Measurements from ENCODE around the gene SORCS2. TPM values are rescaled to one million over a fixed set of nuclear protein-coding genes. Genes with fewer than 3 reads are reported as not detected.

Gene SORCS2
- polyA plus RNA-seq, 1 donor from 2014 or later, result 1.0 TPM

DNA sequence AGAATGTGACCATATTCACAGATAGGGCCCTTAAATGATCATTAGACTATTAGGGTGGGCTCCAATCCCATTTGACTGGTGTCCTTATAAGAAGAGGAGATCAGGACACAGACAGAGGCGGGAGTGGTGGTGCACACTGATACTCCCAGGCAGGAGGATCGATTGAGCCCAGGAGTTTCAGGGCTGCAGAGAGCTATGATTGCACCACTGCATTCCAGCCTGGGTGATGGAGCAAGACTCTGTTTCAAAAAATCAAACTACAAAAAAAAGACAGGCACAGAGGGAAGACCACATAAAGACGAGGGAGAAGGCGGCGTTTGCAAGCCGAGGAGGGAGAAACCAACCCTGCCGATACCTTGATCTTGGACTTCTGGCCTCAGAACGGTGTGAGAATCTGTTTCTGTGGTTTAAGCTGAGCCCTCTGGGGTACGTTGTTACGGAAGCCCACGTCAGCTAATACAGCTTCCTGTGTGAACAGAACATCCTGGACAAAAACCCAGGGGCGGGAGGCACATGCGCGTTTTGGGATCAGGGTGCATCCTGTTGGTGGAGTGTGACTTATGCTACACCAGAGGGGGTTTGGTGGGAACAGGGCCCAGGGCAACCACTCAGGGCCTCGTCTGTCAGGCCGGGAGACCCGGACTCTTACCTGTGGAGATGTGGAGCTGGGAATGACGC is 454.2 kb downstream of the SORCS2 start:
- Histone ChIP-seq H4K20me1 (ENCODE audit: insufficient read depth) (no peaks in the 10 kb centered on the region), H2AFZ (ENCODE audit: low read depth, low read length) (no peak overlapping the region), H3K9ac (ENCODE audit: low read length) (no peak overlapping the region), H3K4me2 (ENCODE audit: low read length) (no peak overlapping the region), H3F3A (ENCODE audit: insufficient read depth, low read length, poor library complexity, severe bottlenecking) (no peaks in the 10 kb centered on the region), H3K27ac (ENCODE audit: low read length) (no peak overlapping the region), H3K36me3 (ENCODE audit: insufficient read depth, low read length) (no peaks in the 10 kb centered on the region), H3K9me2 (ENCODE audit: insufficient read depth, low read length) (no peaks in the 10 kb centered on the region), H3K4me3 (ENCODE audit: low read length) (no peak overlapping the region), H3K9me3 (ENCODE audit: low read length) (no peaks in the 10 kb centered on the region), H3K79me2 (replicated peaks; ENCODE audit: insufficient read depth, low read length) (no peaks in the 10 kb centered on the region), H3K27me3 (ENCODE audit: insufficient read depth, low read depth, low read length) (no peaks in the 10 kb centered on the region)
- TF ChIP-seq TAF1 (IDR thresholded peaks at IDR 0.05; ENCODE audit: low read depth) (no peak), EZH2 (IDR thresholded peaks at IDR 0.05; ENCODE audit: borderline replicate concordance, insufficient read depth, low read length, poor library complexity, severe bottlenecking) (no peak)
- TF ChIP-seq, protein P1, sequence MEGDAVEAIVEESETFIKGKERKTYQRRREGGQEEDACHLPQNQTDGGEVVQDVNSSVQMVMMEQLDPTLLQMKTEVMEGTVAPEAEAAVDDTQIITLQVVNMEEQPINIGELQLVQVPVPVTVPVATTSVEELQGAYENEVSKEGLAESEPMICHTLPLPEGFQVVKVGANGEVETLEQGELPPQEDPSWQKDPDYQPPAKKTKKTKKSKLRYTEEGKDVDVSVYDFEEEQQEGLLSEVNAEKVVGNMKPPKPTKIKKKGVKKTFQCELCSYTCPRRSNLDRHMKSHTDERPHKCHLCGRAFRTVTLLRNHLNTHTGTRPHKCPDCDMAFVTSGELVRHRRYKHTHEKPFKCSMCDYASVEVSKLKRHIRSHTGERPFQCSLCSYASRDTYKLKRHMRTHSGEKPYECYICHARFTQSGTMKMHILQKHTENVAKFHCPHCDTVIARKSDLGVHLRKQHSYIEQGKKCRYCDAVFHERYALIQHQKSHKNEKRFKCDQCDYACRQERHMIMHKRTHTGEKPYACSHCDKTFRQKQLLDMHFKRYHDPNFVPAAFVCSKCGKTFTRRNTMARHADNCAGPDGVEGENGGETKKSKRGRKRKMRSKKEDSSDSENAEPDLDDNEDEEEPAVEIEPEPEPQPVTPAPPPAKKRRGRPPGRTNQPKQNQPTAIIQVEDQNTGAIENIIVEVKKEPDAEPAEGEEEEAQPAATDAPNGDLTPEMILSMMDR (IDR thresholded peaks at IDR 0.05; ENCODE audit: poor library complexity, severe bottlenecking), result no peak

DNA sequence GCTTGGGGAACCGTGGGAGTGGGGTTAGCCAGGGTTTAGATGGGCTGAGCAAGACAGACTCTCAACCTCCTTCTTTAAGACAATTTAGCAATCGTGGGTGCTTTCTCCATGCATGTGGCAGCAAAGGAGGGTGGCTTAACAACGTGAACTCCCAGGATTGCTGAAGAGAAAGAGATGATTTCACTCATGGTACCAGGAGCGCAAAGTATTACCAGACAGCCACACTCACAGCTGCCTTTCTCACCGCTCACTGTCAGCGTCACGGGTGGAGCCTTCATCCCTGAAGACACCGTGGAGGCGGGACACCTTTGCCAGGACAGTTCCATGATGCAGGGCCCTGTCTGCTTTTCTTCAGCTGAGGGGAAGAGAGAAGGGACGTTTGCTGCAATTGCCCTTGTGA is 454.8 kb downstream of the SORCS2 start:
- Histone ChIP-seq H3F3A (ENCODE audit: insufficient read depth, low read length, poor library complexity, severe bottlenecking) (no peaks in the 10 kb centered on the region), H2AFZ (ENCODE audit: low read depth, low read length) (no peak overlapping the region), H3K36me3 (ENCODE audit: insufficient read depth, low read length) (no peaks in the 10 kb centered on the region), H4K20me1 (ENCODE audit: insufficient read depth) (no peaks in the 10 kb centered on the region), H3K27me3 (ENCODE audit: insufficient read depth, low read depth, low read length) (no peaks in the 10 kb centered on the region), H3K9me3 (ENCODE audit: low read length) (no peaks in the 10 kb centered on the region), H3K27ac (ENCODE audit: low read length) (no peak overlapping the region), H3K4me3 (ENCODE audit: low read length) (no peak overlapping the region), H3K9ac (ENCODE audit: low read length) (no peak overlapping the region), H3K9me2 (ENCODE audit: insufficient read depth, low read length) (no peaks in the 10 kb centered on the region), H3K4me2 (ENCODE audit: low read length) (no peak overlapping the region), H3K79me2 (replicated peaks; ENCODE audit: insufficient read depth, low read length) (no peaks in the 10 kb centered on the region)
- TF ChIP-seq EZH2 (IDR thresholded peaks at IDR 0.05; ENCODE audit: borderline replicate concordance, insufficient read depth, low read length, poor library complexity, severe bottlenecking) (no peak), SMC3 (conservative IDR thresholded peaks at IDR 0.05; ENCODE audit: poor library complexity) (no peak), RAD21 (conservative IDR thresholded peaks at IDR 0.05) (no peak), TAF1 (IDR thresholded peaks at IDR 0.05; ENCODE audit: low read depth) (no peak), EP300 (conservative IDR thresholded peaks at IDR 0.05; ENCODE audit: poor library complexity, severe bottlenecking) (no peak), POLR2AphosphoS5 (IDR thresholded peaks at IDR 0.05) (no peak), MXI1 (conservative IDR thresholded peaks at IDR 0.05; ENCODE audit: poor library complexity, severe bottlenecking) (no peak)
- TF ChIP-seq, protein P2, sequence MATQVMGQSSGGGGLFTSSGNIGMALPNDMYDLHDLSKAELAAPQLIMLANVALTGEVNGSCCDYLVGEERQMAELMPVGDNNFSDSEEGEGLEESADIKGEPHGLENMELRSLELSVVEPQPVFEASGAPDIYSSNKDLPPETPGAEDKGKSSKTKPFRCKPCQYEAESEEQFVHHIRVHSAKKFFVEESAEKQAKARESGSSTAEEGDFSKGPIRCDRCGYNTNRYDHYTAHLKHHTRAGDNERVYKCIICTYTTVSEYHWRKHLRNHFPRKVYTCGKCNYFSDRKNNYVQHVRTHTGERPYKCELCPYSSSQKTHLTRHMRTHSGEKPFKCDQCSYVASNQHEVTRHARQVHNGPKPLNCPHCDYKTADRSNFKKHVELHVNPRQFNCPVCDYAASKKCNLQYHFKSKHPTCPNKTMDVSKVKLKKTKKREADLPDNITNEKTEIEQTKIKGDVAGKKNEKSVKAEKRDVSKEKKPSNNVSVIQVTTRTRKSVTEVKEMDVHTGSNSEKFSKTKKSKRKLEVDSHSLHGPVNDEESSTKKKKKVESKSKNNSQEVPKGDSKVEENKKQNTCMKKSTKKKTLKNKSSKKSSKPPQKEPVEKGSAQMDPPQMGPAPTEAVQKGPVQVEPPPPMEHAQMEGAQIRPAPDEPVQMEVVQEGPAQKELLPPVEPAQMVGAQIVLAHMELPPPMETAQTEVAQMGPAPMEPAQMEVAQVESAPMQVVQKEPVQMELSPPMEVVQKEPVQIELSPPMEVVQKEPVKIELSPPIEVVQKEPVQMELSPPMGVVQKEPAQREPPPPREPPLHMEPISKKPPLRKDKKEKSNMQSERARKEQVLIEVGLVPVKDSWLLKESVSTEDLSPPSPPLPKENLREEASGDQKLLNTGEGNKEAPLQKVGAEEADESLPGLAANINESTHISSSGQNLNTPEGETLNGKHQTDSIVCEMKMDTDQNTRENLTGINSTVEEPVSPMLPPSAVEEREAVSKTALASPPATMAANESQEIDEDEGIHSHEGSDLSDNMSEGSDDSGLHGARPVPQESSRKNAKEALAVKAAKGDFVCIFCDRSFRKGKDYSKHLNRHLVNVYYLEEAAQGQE (IDR thresholded peaks at IDR 0.05; ENCODE audit: borderline replicate concordance), result no peak
- TF ChIP-seq, protein P1 (IDR thresholded peaks at IDR 0.05; ENCODE audit: poor library complexity, severe bottlenecking), result no peak

Measured in neural cell (in vitro differentiated cells).